Naive thymus-derived CD4-positive, alpha-beta T cell (primary cell): Measurements from ENCODE around the gene APOF. TPM values are rescaled to one million over a fixed set of nuclear protein-coding genes. Genes with fewer than 3 reads are reported as not detected.

Source experiments
- ATAC-seq: fragments of 150-1000 bp; cut with Tn5 transposase; 2 replicates; pipeline ENCODE4 v1.10.0; 2021; ENCODE audit warnings: mild to moderate bottlenecking, moderate library complexity
- CTCF ChIA-PET: fragments of 350-600 bp; sonication (Branson Sonifier 250); formaldehyde crosslinking; loops from one replicate; lab custom pipeline; 2021; ENCODE audit warnings: antibody characterized with exemption; lab: Charles Lee
- POLR2A ChIA-PET: fragments of 350-600 bp; sonication (Branson Sonifier 250); formaldehyde crosslinking; loops from one replicate; lab custom pipeline; 2021; ENCODE audit warnings: antibody characterized with exemption, inconsistent platforms; lab: Charles Lee
- DNase-seq, 9 donors: peaks; one replicate each; pipeline versions ENCODE4 v3.0.0 to v3.0.0-alpha.2; 2020 to 2022; ENCODE audit warnings: mixed read lengths in 1 of 9
- H3K27ac ChIP-seq: one replicate; pipeline ENCODE4 v1.7.0; 2013; ENCODE audit warnings: mild to moderate bottlenecking, low read depth, low read length, moderate library complexity
- H3K27me3 ChIP-seq, 2 donors: one replicate each; pipeline ENCODE4 v1.7.0; 2013; ENCODE audit warnings: low read length in 2 of 2, mild to moderate bottlenecking in 2 of 2, moderate library complexity in 2 of 2; ENCODE audit not compliant: control insufficient read depth in 2 of 2, insufficient read depth in 2 of 2
- H3K36me3 ChIP-seq, 3 experiments: 1 replicate in 2 of 3; 2 replicates in 1 of 3; pipeline ENCODE4 v1.7.0; 2013; ENCODE audit warnings: low read length in 3 of 3, mild to moderate bottlenecking in 3 of 3, moderate library complexity in 1 of 3; ENCODE audit not compliant: insufficient read depth in 3 of 3, control insufficient read depth in 2 of 3
- H3K4me1 ChIP-seq, 2 donors: one replicate each; pipeline ENCODE4 v1.7.0; 2013; ENCODE audit warnings: low read length in 2 of 2, mild to moderate bottlenecking in 2 of 2, moderate library complexity in 1 of 2; ENCODE audit not compliant: control insufficient read depth in 2 of 2, insufficient read depth in 2 of 2
- H3K4me3 ChIP-seq: 2 replicates; pipeline ENCODE4 v1.7.0; 2013; ENCODE audit warnings: mild to moderate bottlenecking, low read length
- H3K9me3 ChIP-seq, 3 experiments: 1 replicate in 2 of 3; 2 replicates in 1 of 3; pipeline ENCODE4 v1.7.0; 2013; ENCODE audit warnings: low read length in 3 of 3; ENCODE audit not compliant: control insufficient read depth in 2 of 3
- H3K27ac Mint-ChIP-seq, 9 donors: one replicate each; pipeline ENCODE4 v1.8.0; 2020 to 2022; ENCODE audit warnings: mixed read lengths in 9 of 9, mild to moderate bottlenecking in 8 of 9, moderate library complexity in 5 of 9, inconsistent platforms in 2 of 9
- H3K27me3 Mint-ChIP-seq, 5 donors: one replicate each; pipeline ENCODE4 v1.8.0; 2021 to 2022; ENCODE audit warnings: mixed read lengths in 5 of 5, mild to moderate bottlenecking in 1 of 5
- H3K36me3 Mint-ChIP-seq, 5 donors: one replicate each; pipeline ENCODE4 v1.8.0; 2020 to 2022; ENCODE audit warnings: mixed read lengths in 5 of 5, mild to moderate bottlenecking in 3 of 5, inconsistent platforms in 1 of 5
- H3K4me1 Mint-ChIP-seq, 7 donors: one replicate each; pipeline ENCODE4 v1.8.0; 2020 to 2022; ENCODE audit warnings: mixed read lengths in 7 of 7, mild to moderate bottlenecking in 3 of 7, inconsistent platforms in 1 of 7
- H3K4me3 Mint-ChIP-seq, 10 donors: one replicate each; pipeline ENCODE4 v1.8.0; 2020 to 2022; ENCODE audit warnings: mild to moderate bottlenecking in 10 of 10, mixed read lengths in 10 of 10, moderate library complexity in 6 of 10, inconsistent platforms in 2 of 10
- H3K9me3 Mint-ChIP-seq, 11 donors: one replicate each; pipeline ENCODE4 v1.8.0; 2020 to 2022; ENCODE audit warnings: mixed read lengths in 11 of 11, mild to moderate bottlenecking in 4 of 11, inconsistent platforms in 1 of 11, moderate library complexity in 1 of 11
- intact Hi-C, 2 donors: fragments of 100-400 bp; cut with micrococcal nuclease; formaldehyde crosslinking; loops; one replicate each; pipeline ENCODE4 v1.15.1; 2023
- polyA plus RNA-seq, 2 donors: library from polyadenylated mRNA; unstranded; fragments of 300-500 nt; fragmentation: Illumina TruSeq; gene quantifications; one replicate each; pipeline ENCODE4 v1.2.3, GENCODE V29; 2021
- total RNA-seq, 6 experiments: library from RNA in 5 of 6; stranded (reverse) in 5 of 6; gene quantifications; 1 replicate in 5 of 6; 2 replicates in 1 of 6; pipeline ENCODE4 v1.2.3 and lab custom pipeline; 2021 to 2026

The APOF gene
- total and polyA plus RNA-seq, 7 experiments from 2014 or later = 0.12 TPM; not detected in 6

- POLR2A ChIA-PET = no interaction called here
- ATAC-seq (no peak), DNase-seq (no peak)
- intact Hi-C loops = loop anchor here in 1 of 2 donors (5.0 kb wide), 1 partner anchor 35 kb away; no protein-coding TSS in a partner anchor
- H3K36me3 Mint-ChIP-seq = no peaks in the 10 kb centered on the region
- peaks cover 0 to 2% (median 0%) of the 10 kb centered on the region in 5 donors for H3K27me3 Mint-ChIP-seq
- Histone ChIP-seq H3K27ac (no peak overlapping the region), H3K4me3 (no peak overlapping the region), H3K4me1 (no peaks in the 10 kb centered on the region), H3K36me3 (no peaks in the 10 kb centered on the region), H3K9me3 (no peaks in the 10 kb centered on the region), H3K27me3 (no peaks in the 10 kb centered on the region)
- H3K4me1 Mint-ChIP-seq = peaks cover 0 to 3% (median 0%) of the 10 kb centered on the region in 7 donors
- no peak overlapping the region for H3K4me3 Mint-ChIP-seq
- H3K9me3 Mint-ChIP-seq = peaks cover 0 to 2% (median 0%) of the 10 kb centered on the region in 11 donors
- H3K27ac Mint-ChIP-seq = no peak overlapping the region
- CTCF ChIA-PET = no interaction called here
These were observed 24.6 kb upstream of the APOF start for GRCh38 chr12:56387152-56387736.

DNA sequence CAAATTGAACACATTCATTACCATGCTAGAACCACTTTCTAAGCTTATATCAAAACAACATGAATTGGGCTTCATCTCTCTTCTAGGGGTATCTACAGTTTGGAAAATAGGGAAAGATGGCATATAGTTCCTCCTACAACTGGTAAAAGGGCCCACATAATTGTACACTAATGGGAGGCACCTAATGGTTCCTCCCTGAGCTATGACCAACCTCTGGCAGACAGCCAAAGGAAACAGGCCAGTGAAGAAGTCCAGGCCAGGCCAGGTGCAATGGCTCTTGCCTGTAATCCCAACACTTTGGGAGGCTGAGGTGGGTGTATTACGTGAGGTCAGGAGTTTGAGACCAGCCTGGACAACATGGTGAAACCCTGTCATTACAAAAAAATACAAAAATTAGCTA is 23.2 kb upstream of the APOF start:
- Mint-ChIP-seq H3K27ac (no peak overlapping the region), H3K4me1 (peaks cover 0 to 3% (median 0%) of the 10 kb centered on the region in 7 donors), H3K9me3 (no peaks in the 10 kb centered on the region), H3K27me3 (peaks cover 0 to 2% (median 0%) of the 10 kb centered on the region in 5 donors), H3K4me3 (no peak overlapping the region), H3K36me3 (no peaks in the 10 kb centered on the region)
- Histone ChIP-seq H3K4me3 (no peak overlapping the region), H3K4me1 (no peaks in the 10 kb centered on the region), H3K27ac (no peak overlapping the region), H3K27me3 (no peaks in the 10 kb centered on the region), H3K36me3 (no peaks in the 10 kb centered on the region), H3K9me3 (no peaks in the 10 kb centered on the region)
- POLR2A ChIA-PET = interaction anchor here (0.7 kb wide), 1 partner anchor 87 kb away, joined by 3 read pairs; no protein-coding TSS in a partner anchor
- intact Hi-C loops = loop anchor here in 1 of 2 donors (5.0 kb wide), 1 partner anchor 36 kb away; no protein-coding TSS in a partner anchor
- DNase-seq (no peak), ATAC-seq (no peak)
- CTCF ChIA-PET = interaction anchor here (0.6 to 0.7 kb wide), 2 partner anchors 12 to 126 kb away, joined by 3 to 7 read pairs; no protein-coding TSS in a partner anchor

DNA sequence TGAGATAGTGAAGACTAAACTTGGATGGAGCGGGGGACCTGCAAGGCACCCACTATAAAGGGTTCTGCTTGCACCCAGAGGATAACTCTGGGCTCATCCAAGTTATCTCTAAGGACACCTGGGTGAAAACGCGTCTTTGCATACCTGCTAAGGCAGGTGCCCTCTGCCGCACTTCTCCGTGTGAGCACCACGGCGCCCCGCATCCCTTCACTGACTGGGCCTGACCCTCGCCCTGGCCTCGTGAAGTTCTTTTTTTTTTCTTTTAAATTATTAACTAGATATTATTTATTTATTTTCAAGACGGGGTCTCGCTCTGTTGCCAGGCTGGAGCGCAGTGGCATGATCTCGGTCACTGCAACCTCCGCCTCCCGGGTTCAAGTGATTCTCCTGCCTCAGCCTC is 20.0 kb upstream of the APOF start:
- Mint-ChIP-seq H3K9me3 (no peaks in the 10 kb centered on the region), H3K36me3 (no peaks in the 10 kb centered on the region), H3K4me3 (no peak overlapping the region), H3K27ac (no peak overlapping the region), H3K27me3 (peaks cover 0 to 2% (median 0%) of the 10 kb centered on the region in 5 donors), H3K4me1 (peaks cover 0 to 3% (median 0%) of the 10 kb centered on the region in 7 donors)
- no peak for ATAC-seq
- Histone ChIP-seq H3K4me1 (no peaks in the 10 kb centered on the region), H3K36me3 (no peaks in the 10 kb centered on the region), H3K4me3 (no peak overlapping the region), H3K27ac (no peak overlapping the region), H3K27me3 (no peaks in the 10 kb centered on the region), H3K9me3 (no peaks in the 10 kb centered on the region)
- CTCF ChIA-PET = interaction anchor here (0.7 kb wide), 1 partner anchor 9 kb away, joined by 3 read pairs; no protein-coding TSS in a partner anchor
- intact Hi-C loops = no loop called here
- no peak for DNase-seq
- POLR2A ChIA-PET = no interaction called here

DNA sequence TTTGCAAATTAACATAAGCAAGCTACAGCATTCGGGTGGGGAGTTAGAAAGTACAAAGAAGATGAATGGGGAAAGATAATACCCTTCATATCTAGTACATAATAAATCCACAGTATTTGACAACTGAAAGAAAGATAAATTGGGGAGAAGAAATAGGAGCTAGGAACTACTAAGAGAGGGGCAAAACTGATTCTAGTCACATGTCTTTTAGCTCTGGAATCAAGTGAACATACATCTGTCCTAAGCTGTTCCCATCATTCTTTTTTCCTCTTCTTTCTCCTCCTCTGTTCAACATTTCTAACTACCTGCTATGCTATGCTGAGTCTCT is 15.3 kb upstream of the APOF start:
- ChIA-PET CTCF (no interaction called here), POLR2A (no interaction called here)
- H3K4me1 Mint-ChIP-seq = peaks cover 0 to 7% (median 0%) of the 10 kb centered on the region in 7 donors
- Histone ChIP-seq H3K4me3 (no peak overlapping the region), H3K36me3 (no peaks in the 10 kb centered on the region), H3K4me1 (no peaks in the 10 kb centered on the region), H3K27me3 (no peaks in the 10 kb centered on the region), H3K9me3 (no peaks in the 10 kb centered on the region), H3K27ac (no peak overlapping the region)
- no peak overlapping the region for H3K4me3 Mint-ChIP-seq
- H3K9me3 Mint-ChIP-seq = peaks cover 0 to 6% (median 0%) of the 10 kb centered on the region in 11 donors
- H3K36me3 Mint-ChIP-seq = peaks cover 0 to 4% (median 0%) of the 10 kb centered on the region in 5 donors
- no peak overlapping the region for H3K27ac Mint-ChIP-seq
- DNase-seq = no peak
- intact Hi-C loops = no loop called here
- ATAC-seq = no peak
- H3K27me3 Mint-ChIP-seq = peaks cover 0 to 5% (median 0%) of the 10 kb centered on the region in 5 donors

GRCh38 chr12:56377310-56377988 is 14.8 kb upstream of the APOF start:
- Mint-ChIP-seq H3K36me3 (peaks cover 0 to 4% (median 0%) of the 10 kb centered on the region in 5 donors), H3K4me3 (no peak overlapping the region), H3K27ac (peak overlapping the region in 1 of 9 donors; percentile 14), H3K4me1 (peaks cover 0 to 7% (median 0%) of the 10 kb centered on the region in 7 donors), H3K9me3 (peaks cover 0 to 6% (median 0%) of the 10 kb centered on the region in 11 donors), H3K27me3 (peaks cover 0 to 10% (median 0%) of the 10 kb centered on the region in 5 donors)
- Histone ChIP-seq H3K4me1 (no peaks in the 10 kb centered on the region), H3K36me3 (no peaks in the 10 kb centered on the region), H3K27me3 (no peaks in the 10 kb centered on the region), H3K27ac (no peak overlapping the region), H3K4me3 (no peak overlapping the region), H3K9me3 (no peaks in the 10 kb centered on the region)
- POLR2A ChIA-PET = interaction anchor here (1.3 kb wide), 1 partner anchor 61 kb away, joined by 4 read pairs; the partner anchor contains the start of gene CNPY2
- CTCF ChIA-PET = no interaction called here
- no peak for ATAC-seq
- intact Hi-C loops = no loop called here
- DNase-seq = no peak

DNA sequence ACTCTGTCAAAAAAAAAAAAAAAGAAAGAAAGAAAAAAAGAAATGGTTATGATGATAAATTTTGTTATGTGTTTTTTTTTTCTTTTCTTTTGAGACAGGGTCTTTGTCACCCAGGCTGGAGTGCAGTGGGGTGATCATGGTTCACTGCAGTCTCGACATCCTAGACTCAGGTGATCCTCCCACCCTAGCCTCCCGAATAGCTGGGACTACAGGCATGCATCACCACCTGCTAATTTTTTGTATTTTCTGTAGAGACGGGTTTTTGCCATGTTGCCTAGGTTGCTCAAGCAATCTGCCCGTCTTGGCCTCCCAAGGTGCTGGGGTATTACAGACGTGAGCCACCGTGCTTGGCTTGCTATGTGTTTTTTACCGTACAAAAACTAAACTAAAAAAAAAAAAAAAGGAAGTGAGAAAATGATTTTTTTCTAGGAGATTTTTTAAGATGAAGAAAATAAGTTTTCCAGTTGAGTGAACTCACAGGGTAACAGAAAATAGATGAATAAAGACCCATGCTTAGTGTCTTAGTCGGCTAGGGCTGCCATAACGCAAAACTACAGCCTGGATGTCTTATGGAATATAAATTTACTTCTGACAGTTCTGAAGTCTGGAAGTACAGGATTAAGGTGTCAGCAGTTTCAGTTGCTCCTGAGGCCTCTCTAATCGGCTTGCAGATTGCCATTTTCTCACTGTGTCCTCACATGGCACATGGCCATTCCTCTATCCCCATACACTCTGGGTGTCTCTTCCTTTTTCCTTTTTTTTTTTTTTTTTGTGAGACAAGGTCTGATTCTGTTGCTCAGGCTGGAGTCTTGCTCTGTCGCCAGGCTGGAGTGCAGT is 13.2 kb upstream of the APOF start:
- no peaks in the 10 kb centered on the region for H3K9me3 ChIP-seq
- Mint-ChIP-seq H3K4me1 (peaks cover 0 to 7% (median 0%) of the 10 kb centered on the region in 7 donors), H3K27me3 (peaks cover 0 to 19% (median 0%) of the 10 kb centered on the region in 5 donors), H3K27ac (no peak overlapping the region), H3K9me3 (peaks cover 0 to 8% (median 0%) of the 10 kb centered on the region in 11 donors), H3K4me3 (no peak overlapping the region), H3K36me3 (peaks cover 0 to 4% (median 0%) of the 10 kb centered on the region in 5 donors)
- DNase-seq = no peak
- ChIA-PET CTCF (interaction anchor here (1.2 kb wide), 1 partner anchor 36 kb away, joined by 4 read pairs; no protein-coding TSS in a partner anchor), POLR2A (interaction anchor here (1.0 to 1.3 kb wide), 2 partner anchors 8 to 60 kb away, joined by 4 to 5 read pairs; partner anchors contain the start of gene CNPY2)
- H3K27me3 ChIP-seq = no peaks in the 10 kb centered on the region
- no peaks in the 10 kb centered on the region for H3K36me3 ChIP-seq
- H3K4me1 ChIP-seq = no peaks in the 10 kb centered on the region
- no peak overlapping the region for H3K4me3 ChIP-seq
- H3K27ac ChIP-seq = no peak overlapping the region
- no peak for ATAC-seq
- intact Hi-C loops = no loop called here
